Measurements from ENCODE around the gene IL31.
A peak's percentile ranks its signal among the peaks of the same experiment; 100 is the strongest.

Gene IL31

GRCh38 chr12:122123761-122124145, 50.3 kb downstream of the IL31 start:
- H3K9ac ChIP-seq, result no peak overlapping the region
- no peaks in the 10 kb centered on the region for H3K27me3 ChIP-seq (ENCODE audit: control insufficient read depth, insufficient read depth, low read length)

GRCh38 chr12:122123051-122123760, 50.8 kb downstream of the IL31 start:
- Histone ChIP-seq H3K36me3 (ENCODE audit: control insufficient read depth, insufficient read depth, low read length) (no peaks in the 10 kb centered on the region), H3K79me2 (peaks cover 59% of the 10 kb centered on the region), H3K4me1 (no peaks in the 10 kb centered on the region), H3K4me3 (ENCODE audit: low read depth, low read length) (no peak overlapping the region), H3K27ac (no peak overlapping the region), H3K4me2 (ENCODE audit: low read length) (no peak overlapping the region), H3K9me3 (ENCODE audit: control insufficient read depth, low read length) (no peaks in the 10 kb centered on the region), H2AFZ (no peak overlapping the region), H3K27me3 (ENCODE audit: control insufficient read depth, insufficient read depth, low read length) (no peaks in the 10 kb centered on the region), H3K9ac (no peak overlapping the region)
- peak; percentile 83 for TF ChIP-seq CTCF (IDR thresholded peaks at IDR 0.05)

More at GRCh38 chr12:122123761-122124145, 50.3 kb downstream of the IL31 start:
- Histone ChIP-seq H3K4me3 (ENCODE audit: low read depth, low read length) (no peak overlapping the region), H3K27ac (no peak overlapping the region), H3K36me3 (ENCODE audit: control insufficient read depth, insufficient read depth, low read length) (no peaks in the 10 kb centered on the region), H2AFZ (no peak overlapping the region), H3K9me3 (ENCODE audit: control insufficient read depth, low read length) (no peaks in the 10 kb centered on the region), H3K4me1 (no peaks in the 10 kb centered on the region), H3K79me2 (peaks cover 58% of the 10 kb centered on the region), H3K4me2 (ENCODE audit: low read length) (no peak overlapping the region)
- TF ChIP-seq CTCF (IDR thresholded peaks at IDR 0.05), result no peak
